Fibroblast of peridontal ligament (primary cell): ENCODE data around the gene KIF25.
A peak's percentile ranks its signal among the peaks of the same experiment; 100 is the strongest.

ENCODE experiments used
- DNase-seq: peaks from one replicate; pipeline ENCODE4 v3.0.0-alpha.2; 2010; ENCODE audit errors: extremely low read depth

KIF25 gene

DNA sequence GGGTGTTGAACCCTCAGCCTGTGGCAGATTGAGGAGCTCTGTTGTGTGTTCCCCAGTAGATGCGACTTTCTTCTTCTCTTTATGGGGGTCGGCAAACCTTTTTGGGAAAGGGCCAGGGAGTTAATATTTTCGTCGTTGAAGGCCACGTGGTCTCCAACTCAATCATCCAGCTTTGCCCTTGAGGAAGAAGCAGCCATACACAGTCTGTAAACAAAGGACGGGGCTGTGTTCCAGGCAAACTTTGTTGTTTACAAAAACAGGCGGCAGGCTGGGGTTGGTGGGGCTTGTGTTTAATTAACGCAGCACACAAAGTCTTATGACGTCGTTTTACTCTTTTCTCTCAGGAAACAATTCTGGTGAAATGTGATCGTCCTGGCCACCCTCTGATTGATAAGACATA, 20.2 kb downstream of the KIF25 start:
- DNase-seq: no peak

- DNase-seq: no peak
Observed at GRCh38 chr6:168018664-168019063, 21.2 kb downstream of the KIF25 start.

DNA sequence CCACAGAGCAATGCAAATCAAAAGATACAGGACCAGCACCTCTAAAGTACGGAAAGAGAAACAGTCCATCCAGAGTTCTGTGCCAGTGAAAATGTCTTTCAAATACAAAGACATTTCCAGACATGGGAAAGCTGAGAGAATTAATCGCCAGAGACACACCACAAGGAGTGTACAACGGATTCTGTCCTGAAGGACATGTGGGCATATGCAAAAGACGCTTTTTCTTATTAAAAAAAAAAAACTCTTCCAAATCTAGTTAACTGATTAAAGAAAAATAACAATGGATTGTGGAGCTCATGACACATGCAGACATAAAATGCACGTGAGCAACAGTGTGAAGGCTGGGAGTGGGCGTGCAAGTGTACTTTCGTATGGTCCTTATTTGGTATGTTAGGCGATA, 22.8 kb downstream of the KIF25 start:
- no peak for DNase-seq

DNA sequence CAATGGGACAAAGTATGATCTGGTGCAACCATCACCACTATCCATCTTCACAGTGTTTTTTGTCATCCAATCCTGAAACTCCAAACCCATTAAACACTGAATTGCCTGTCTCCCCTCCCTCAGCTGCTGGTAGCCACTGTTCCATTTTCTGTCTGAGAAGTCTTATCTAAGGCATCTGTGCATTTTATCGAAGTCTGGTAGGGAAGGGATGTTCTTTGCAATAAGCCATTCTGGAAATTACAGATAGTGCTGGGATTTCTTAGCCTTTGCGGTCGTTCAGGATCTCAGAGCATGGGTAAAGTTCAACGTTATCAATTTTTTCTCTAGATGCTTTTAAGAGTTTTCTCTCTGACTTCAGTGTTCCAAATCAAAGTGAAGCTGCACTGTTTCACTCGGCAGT, 24.1 kb downstream of the KIF25 start:
- no peak for DNase-seq

- DNase-seq: no peak
Observed at GRCh38 chr6:168022488-168023321, 25.2 kb downstream of the KIF25 start.

- DNase-seq: no peak
Observed at GRCh38 chr6:168024951-168025510, 27.6 kb downstream of the KIF25 start.

DNA sequence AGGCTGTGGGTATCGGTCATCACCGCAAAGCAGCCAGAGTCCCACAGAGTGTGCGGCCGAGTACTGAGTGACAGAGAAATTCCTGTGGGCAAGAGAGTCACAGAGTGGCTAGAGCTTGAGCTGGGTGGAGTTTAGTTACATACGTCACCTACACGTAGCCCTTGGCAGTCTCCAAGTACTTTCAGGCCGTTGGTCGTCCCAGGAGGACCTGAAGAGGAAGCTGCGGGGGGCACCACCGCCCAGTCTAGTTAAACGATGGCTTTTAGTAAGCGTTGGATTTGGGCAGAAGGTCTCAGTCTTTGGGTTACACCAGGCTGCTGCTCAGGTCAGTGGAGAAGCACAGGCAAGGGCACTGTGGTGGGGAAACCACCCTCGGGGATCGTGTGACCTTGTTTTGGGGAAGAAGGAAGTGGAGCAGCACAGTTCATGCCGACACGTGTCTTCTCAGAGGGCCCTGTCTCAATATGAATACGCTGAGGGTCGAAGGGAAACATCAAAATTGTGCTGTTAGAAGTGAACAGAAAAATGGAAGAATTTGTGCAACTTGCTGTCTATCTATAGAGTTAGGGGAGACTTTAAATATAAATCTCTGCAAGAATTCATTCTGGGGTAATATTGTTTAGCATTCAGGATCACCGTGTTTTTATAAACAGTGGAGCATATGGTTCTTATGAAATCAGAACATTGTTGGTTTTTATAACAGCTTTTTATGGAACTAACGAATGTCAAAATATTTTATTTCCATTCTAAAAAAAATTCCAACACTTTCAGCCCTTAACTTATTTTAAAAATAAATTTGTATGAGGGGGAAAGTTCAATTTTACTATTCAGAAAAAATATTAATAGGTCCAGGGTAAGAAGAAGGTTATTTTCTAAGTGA, 28.6 kb downstream of the KIF25 start:
- DNase-seq: peak; percentile 30

GRCh38 chr6:168026925-168027324, 29.5 kb downstream of the KIF25 start:
- no peak for DNase-seq

- DNase-seq: no peak
Observed at GRCh38 chr6:168027521-168027920, 30.1 kb downstream of the KIF25 start.

DNA sequence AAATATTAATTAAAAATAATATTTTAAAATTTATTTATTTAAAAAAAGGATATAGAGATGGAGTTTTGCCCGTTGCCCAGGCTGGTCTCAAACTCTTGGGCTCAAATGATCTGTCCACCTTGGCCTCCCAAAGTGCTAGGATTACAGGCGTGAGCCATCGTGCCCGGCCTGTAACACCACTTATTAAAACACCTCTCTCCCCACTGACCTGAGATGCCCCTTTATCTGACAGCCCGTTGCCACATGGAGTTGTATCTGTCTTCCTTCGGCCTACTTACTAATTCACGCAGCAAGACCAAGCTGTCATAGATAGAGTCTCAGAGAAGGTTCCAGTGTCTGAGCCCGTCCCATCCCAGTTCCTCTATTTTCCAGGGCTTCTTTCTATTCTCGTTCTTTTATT, 30.7 kb downstream of the KIF25 start:
- DNase-seq: no peak

GRCh38 chr6:168029459-168030217, 32.2 kb downstream of the KIF25 start:
- DNase-seq: no peak

GRCh38 chr6:168030218-168030746, 32.8 kb downstream of the KIF25 start:
- no peak for DNase-seq

DNA sequence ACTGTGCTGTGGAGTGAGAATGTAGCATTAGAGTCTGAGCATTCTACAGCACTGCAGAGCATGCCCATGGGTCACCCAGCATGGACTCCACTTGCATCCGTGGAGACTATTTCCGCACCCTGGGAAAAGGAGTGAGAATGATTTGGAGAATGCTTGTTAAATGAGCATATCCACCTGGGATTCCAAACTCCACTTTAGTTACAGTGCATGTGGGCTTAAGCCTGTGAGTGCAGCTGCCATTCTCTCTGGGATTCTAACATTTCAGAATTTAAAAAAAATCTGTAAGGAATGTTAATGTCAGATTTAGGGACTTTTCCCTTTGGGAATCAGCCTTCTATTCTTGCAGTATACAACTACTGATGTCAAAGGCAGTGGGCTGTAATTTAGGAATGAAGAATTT, 33.4 kb downstream of the KIF25 start:
- DNase-seq: no peak

DNA sequence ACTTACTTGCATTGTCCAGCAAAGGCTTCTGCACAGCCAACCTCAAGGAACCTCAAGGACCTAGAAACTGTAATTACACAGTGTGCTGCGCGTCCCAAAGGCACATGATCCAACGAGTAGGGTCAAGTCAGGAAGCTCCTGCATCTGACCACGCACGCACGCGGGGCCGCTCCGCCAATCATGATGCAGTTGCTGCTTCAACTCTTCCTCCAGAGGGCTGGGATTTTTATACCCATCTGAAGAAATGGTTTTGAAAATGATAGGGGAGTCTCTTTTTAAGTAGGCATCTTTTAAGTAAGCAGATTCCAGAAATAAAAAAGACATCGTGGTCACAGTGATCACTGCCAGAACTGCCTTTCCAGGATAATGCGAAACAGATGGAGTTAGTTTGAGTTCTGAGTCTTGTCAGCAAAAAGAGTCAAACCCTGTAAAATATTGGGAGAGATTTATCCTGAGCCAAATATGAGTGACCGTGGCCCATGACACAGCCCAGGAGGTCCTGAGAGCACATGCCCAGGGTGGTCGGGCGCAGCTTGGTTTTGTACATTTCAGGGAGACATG, 34.0 kb downstream of the KIF25 start:
- peak; percentile 95 for DNase-seq

DNA sequence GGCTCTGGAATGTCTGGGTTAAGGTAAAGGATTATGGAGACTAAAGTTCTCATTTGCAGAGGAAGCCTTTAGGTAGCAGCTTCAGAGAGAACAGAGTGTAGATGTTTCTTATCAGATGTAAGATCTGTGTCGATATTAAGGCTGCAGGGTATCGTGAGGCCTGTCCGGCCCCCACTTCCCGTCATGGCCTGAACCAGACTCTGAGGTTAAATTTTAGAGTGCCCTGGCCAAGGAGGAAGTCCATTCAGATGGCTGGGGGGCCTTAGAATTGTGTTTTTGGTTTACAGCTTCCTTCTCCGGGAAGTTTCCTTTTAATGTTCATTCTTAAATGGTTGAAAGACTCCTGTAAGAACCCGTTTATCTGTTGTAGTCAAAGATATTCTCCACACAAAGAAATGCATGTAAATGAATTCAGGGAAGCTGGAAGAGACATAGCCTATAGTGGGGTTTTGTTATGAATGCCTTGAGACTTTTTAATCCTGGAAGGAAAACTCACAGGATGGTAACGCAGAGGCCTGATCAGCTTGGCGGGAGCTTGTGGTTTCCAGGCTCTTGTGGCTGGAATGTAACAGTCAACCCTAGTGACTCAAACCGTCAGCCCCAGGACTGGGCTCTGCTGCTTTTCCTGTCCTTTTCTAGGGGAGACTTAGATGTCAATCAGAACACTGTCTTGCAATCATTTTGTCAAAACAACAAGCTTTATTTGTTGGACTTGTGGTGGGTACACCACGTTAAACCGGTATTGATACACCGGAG, 34.7 kb downstream of the KIF25 start:
- DNase-seq: peak; percentile 88

GRCh38 chr6:168033791-168034190, 36.3 kb downstream of the KIF25 start:
- DNase-seq: no peak

DNA sequence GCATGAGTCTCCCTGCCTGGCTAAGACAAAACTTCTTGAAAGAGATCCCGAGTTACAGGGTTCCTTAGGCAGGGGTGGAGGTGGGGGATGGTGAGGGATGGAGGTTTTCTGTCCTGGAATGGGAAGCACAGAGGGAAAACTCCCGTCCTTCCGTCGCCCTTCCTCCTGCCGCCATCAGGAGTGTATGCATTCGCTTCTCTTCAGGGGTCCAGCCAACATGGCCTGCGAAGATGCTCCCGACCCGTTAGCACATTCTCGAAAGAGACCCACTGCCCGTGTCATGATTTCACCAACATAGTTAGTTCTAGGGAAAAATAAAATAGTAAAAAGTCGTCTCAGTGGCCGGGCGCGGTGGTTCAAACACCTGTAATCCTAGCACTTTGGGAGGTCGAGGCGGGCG, 37.1 kb downstream of the KIF25 start:
- no peak for DNase-seq

DNA sequence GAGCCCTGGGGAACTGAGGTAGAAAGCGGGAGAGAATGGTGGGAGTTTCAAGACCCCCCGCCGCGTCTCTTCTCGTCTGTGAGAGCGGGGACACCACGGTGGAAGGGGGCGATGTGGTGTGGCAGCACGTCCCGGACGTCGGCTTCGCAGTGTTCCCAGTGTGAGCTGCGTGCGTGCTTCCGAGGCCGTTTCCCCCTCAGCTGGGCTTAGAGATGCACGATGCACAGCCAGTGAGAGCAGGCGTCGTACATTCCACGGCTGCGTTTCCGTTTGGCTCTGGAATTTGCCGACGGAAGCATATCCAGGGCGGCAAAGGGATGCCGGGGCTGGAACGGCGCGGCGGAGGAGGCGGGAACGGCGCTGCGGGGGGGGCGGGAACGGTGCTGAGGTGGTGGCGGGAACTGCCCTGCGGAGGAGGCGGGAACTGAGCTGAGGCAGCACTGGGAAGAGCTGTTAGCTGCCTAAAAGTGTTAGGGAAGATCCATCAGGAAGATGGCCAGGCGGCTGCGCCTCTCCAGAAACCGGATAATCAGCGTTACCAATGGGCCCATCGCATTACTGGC, 37.7 kb downstream of the KIF25 start:
- DNase-seq: peak; percentile 67

GRCh38 chr6:168035661-168036545, 38.4 kb downstream of the KIF25 start:
- peak; percentile 47 for DNase-seq
